ENCODE results near the gene NSUN6. TPM values are rescaled to one million over a fixed set of nuclear protein-coding genes. Genes with fewer than 3 reads are reported as not detected.
"Not testable (repeated sequence)": the region's sequence is repeated elsewhere in the genome, so short reads cannot be mapped to it uniquely, and the experiment has no call there.

Gene NSUN6
- total RNA-seq, 2 experiments from 2014 or later: 15.7 to 16.0 TPM

DNA sequence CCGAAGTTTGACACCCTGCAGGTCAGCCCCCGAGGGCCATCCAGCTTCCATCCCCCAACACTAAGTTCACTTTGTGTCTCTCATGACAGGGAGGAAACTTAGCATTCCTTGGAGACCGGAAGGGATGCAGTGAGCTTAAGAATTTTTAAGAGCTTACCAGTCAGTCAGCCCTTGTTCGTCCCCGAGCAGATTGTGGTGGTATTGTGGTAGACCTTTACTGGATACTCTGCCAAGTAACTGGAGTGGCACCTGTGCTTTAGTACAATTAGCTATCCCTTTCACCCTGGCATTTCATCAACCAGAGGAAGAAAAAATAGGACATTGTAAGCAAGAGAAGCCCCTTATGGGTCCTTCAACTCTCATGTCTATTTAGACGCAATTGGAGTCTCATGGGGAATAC lies 74.8 kb downstream of the NSUN6 start:
- POLR2A ChIA-PET: no interaction called here
- CTCF ChIA-PET: interaction anchor here (0.6 to 0.8 kb wide), 2 partner anchors 44 to 83 kb away, joined by 3 read pairs; partner anchors contain the start of gene ARL5B
- no peaks in the 10 kb centered on the region for H3K27me3 Mint-ChIP-seq
- H3K9me3 Mint-ChIP-seq (ENCODE audit: low read depth): peaks cover 8% of the 10 kb centered on the region
- peaks cover 63% of the 10 kb centered on the region for H3K36me3 Mint-ChIP-seq (ENCODE audit: low read depth)
- ATAC-seq (no peak), DNase-seq (no peak)
- H3K4me1 Mint-ChIP-seq: no peaks in the 10 kb centered on the region
- H3K27ac Mint-ChIP-seq: no peak overlapping the region
- no peak overlapping the region for H3K4me3 Mint-ChIP-seq
- intact Hi-C loops (cut with DNase I, micrococcal nuclease): no loop called here

DNA sequence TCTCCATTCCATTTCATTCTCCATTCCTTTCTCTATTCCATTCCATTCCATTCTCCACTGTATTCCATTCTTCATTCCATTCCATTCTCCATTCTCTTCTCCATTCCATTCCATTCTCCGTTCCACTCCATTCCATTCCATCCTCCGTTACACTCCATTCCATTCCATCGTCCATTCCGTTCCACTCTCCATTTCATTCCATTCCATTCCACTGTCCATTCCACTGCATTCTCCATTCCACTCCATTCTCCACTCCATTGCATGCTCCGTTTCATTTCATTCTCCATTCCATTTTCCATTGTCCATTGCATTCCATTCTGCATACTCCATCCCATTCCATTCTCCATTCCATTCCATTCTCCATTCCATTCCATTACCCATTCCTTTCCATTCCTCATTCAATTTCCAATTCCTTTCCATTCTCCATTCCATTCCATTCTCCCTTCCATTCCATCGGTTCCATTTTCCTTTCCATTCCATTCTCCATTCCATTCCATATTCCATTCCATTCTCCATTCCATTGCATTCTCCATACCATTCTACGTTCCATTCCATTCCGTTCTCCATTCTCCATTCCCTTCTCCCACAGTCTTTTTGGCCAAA lies 78.3 kb downstream of the NSUN6 start:
- peaks cover 4% of the 10 kb centered on the region for H3K9me3 Mint-ChIP-seq (ENCODE audit: low read depth)
- ChIA-PET CTCF (no interaction called here), POLR2A (no interaction called here)
- DNase-seq (no peak), ATAC-seq (no peak)
- no peak overlapping the region for H3K4me3 Mint-ChIP-seq
- no peaks in the 10 kb centered on the region for H3K4me1 Mint-ChIP-seq
- H3K27me3 Mint-ChIP-seq: no peaks in the 10 kb centered on the region
- H3K36me3 Mint-ChIP-seq (ENCODE audit: low read depth): peaks cover 33% of the 10 kb centered on the region
- intact Hi-C loops (cut with DNase I, micrococcal nuclease): no loop called here
- no peak overlapping the region for H3K27ac Mint-ChIP-seq

DNA sequence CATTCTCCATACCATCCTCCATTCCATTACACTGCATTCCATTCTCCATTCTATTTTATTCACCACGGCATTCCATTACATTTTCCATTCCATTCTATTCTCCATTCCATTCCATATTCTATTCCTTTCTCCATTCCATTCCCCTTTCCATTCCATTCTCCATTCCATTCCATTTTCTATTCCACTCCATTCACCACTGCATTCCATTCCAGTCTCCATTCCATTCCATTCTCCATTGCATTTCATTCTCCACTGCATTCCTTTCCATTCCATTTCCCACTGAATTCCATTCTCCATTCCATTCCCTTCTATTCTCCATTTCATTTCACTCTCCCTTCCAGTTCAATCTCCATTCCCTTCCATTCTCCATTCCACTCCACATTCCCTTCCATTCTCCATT lies 79.6 kb downstream of the NSUN6 start:
- H3K27me3 Mint-ChIP-seq: no peaks in the 10 kb centered on the region
- H3K4me3 Mint-ChIP-seq: no peak overlapping the region
- intact Hi-C loops (cut with DNase I, micrococcal nuclease): no loop called here
- H3K36me3 Mint-ChIP-seq (ENCODE audit: low read depth): peaks cover 23% of the 10 kb centered on the region
- H3K4me1 Mint-ChIP-seq: no peaks in the 10 kb centered on the region
- CTCF ChIA-PET: no interaction called here
- DNase-seq: no peak
- POLR2A ChIA-PET: no interaction called here
- H3K9me3 Mint-ChIP-seq (ENCODE audit: low read depth): peaks cover 1% of the 10 kb centered on the region
- ATAC-seq: no peak
- H3K27ac Mint-ChIP-seq: no peak overlapping the region

DNA sequence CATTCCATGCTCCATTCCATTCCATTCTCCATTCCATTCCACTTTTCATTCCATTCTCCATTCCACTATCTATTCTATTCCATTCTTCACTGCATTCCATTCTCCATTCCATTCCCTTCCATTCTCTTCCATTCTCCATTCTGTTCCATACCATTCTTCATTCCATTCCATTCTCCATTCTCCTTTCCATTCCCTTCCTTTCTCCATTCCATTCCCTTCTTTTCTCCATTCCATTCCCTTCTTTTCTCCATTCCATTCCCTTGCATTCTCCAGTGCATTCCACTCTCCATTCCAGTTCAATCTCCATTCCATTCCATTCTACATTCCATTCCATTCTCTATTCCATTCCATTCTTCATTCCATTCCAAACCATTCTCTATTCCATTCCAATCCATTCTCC lies 80.3 kb downstream of the NSUN6 start:
- no peak overlapping the region for H3K4me3 Mint-ChIP-seq
- no peaks in the 10 kb centered on the region for H3K4me1 Mint-ChIP-seq
- peaks cover 1% of the 10 kb centered on the region for H3K9me3 Mint-ChIP-seq (ENCODE audit: low read depth)
- no peaks in the 10 kb centered on the region for H3K27me3 Mint-ChIP-seq
- ChIA-PET CTCF (no interaction called here), POLR2A (no interaction called here)
- ATAC-seq (no peak), DNase-seq (no peak)
- intact Hi-C loops (cut with DNase I, micrococcal nuclease): no loop called here
- peaks cover 16% of the 10 kb centered on the region for H3K36me3 Mint-ChIP-seq (ENCODE audit: low read depth)
- H3K27ac Mint-ChIP-seq: no peak overlapping the region

DNA sequence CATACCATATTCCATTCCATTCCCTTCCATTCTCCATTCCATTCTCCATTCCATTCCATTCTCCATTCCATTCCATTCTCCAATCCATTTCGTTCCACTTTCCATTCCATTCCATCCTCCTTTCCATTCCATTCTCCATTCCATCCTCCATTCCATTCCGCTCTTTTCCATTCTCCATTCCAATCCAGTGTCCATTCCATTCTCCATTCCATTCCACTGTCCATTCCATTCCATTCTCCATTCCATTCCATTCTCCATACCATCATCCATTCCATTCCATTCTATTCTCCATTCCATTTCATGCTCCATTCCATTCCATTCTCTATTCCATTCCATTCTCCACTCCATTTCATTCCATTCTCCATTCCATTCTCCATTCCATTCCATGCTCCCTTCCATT lies 81.0 kb downstream of the NSUN6 start:
- H3K27ac Mint-ChIP-seq; POLR2A ChIA-PET; H3K27me3 Mint-ChIP-seq; H3K36me3 Mint-ChIP-seq (ENCODE audit: low read depth); H3K9me3 Mint-ChIP-seq (ENCODE audit: low read depth); intact Hi-C loops (cut with DNase I, micrococcal nuclease); DNase-seq; ATAC-seq; H3K4me3 Mint-ChIP-seq; CTCF ChIA-PET; H3K4me1 Mint-ChIP-seq: not testable (repeated sequence)

DNA sequence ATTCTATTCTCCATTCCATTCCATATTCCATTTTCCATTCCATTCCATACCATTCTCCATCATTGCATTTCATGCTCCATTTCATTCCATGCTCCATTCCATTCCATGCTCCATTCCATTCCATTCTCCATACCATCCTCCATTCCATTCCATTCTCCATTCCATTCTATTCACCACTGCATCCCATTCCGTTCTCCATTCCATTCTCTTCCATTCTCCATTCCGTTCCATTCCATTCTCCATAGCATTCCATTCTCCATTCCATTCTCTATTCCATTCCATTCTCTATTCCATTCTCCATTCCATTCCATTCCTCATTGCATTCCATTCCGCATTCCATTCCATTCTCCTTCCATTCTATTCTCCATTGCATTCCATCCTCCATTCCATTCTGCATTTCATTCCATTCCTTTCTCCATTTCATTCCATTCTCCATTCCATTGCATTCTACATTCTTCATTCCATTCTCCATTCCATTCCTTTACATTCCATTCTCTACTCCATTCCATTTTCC lies 84.0 kb downstream of the NSUN6 start:
- intact Hi-C loops (cut with DNase I, micrococcal nuclease): no loop called here
- no peaks in the 10 kb centered on the region for H3K36me3 Mint-ChIP-seq (ENCODE audit: low read depth)
- no peak for ATAC-seq
- H3K27me3 Mint-ChIP-seq: no peaks in the 10 kb centered on the region
- ChIA-PET CTCF (no interaction called here), POLR2A (no interaction called here)
- no peak overlapping the region for H3K4me3 Mint-ChIP-seq
- H3K27ac Mint-ChIP-seq: no peak overlapping the region
- H3K4me1 Mint-ChIP-seq: no peaks in the 10 kb centered on the region
- no peaks in the 10 kb centered on the region for H3K9me3 Mint-ChIP-seq (ENCODE audit: low read depth)
- DNase-seq: no peak

DNA sequence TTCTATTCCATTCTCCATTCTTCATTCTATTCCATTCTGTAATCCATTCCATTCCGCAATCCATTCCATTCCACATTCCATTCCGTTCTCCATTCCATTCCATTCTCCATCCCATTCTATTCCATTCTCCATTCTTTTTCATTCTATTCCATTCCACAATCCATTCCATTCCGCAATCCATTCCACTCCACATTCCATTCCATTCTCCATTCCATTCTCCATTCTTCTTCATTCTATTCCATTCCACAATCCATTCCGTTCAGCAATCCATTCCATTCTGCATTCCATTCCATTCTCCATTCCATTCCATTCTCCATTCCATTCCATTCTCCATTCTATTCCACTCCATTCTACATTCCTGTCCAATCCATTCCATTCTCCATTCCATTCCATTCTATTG lies 85.2 kb downstream of the NSUN6 start:
- Mint-ChIP-seq H3K36me3 (ENCODE audit: low read depth) (no peaks in the 10 kb centered on the region), H3K27me3 (no peaks in the 10 kb centered on the region), H3K27ac (no peak overlapping the region), H3K9me3 (ENCODE audit: low read depth) (no peaks in the 10 kb centered on the region), H3K4me3 (no peak overlapping the region), H3K4me1 (no peaks in the 10 kb centered on the region)
- DNase-seq: no peak
- ChIA-PET POLR2A (no interaction called here), CTCF (no interaction called here)
- no peak for ATAC-seq
- intact Hi-C loops (cut with DNase I, micrococcal nuclease): no loop called here

DNA sequence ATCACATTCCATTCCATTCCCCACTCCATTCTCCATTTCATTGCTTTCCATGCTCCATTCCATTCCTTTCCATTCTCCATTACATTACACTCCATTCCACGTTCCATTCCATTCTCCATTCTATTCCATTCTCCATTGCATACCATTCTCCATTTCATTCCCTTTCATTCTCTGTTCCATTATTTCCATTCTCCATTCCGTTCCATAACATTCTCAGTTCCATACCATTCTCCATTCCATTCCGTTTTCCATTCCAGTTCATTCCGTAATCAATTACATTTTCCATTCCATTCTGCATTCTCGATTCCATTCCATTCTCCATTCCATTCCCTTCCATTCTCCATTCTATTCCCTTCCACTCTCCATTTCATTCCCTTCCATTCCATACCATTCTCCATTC lies 86.4 kb downstream of the NSUN6 start:
- ATAC-seq (no peak), DNase-seq (no peak)
- POLR2A ChIA-PET: no interaction called here
- CTCF ChIA-PET: no interaction called here
- Mint-ChIP-seq H3K4me3 (no peak overlapping the region), H3K4me1 (no peaks in the 10 kb centered on the region), H3K27me3 (no peaks in the 10 kb centered on the region), H3K36me3 (ENCODE audit: low read depth) (no peaks in the 10 kb centered on the region), H3K9me3 (ENCODE audit: low read depth) (no peaks in the 10 kb centered on the region), H3K27ac (no peak overlapping the region)
- intact Hi-C loops (cut with DNase I, micrococcal nuclease): no loop called here

DNA sequence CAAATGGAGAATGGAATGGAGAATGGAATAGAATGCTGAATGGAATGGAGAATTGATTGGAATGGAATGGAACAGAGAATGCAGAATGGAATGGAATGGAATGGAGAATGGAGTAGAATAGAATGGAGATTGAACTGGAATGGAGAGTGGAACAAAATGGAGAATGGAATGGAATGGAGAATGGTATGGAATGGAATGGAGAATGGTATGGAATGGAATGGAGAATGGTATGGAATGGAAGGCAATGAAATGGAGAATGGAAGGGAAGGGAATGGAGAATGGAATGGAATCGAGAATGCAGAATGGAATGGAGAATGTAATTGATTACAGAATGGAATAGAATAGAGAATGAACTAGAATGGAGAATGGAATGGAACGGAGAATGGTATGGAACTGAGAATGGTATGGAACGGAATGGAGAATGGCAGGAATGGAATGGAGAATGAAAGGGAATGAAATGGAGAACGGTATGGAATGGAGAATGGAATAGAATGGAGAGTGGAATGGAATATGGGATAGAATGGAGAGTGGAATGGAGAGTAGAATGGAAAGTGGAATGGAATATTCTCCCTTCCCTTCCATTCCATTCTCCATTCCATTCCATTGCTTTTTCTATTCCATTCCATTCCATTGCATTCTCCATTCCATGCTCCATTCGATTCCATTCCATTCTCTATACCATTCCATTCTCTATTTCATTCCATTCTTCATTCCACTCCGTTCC lies 88.2 kb downstream of the NSUN6 start:
- H3K27me3 Mint-ChIP-seq: no peaks in the 10 kb centered on the region
- intact Hi-C loops (cut with DNase I, micrococcal nuclease): no loop called here

DNA sequence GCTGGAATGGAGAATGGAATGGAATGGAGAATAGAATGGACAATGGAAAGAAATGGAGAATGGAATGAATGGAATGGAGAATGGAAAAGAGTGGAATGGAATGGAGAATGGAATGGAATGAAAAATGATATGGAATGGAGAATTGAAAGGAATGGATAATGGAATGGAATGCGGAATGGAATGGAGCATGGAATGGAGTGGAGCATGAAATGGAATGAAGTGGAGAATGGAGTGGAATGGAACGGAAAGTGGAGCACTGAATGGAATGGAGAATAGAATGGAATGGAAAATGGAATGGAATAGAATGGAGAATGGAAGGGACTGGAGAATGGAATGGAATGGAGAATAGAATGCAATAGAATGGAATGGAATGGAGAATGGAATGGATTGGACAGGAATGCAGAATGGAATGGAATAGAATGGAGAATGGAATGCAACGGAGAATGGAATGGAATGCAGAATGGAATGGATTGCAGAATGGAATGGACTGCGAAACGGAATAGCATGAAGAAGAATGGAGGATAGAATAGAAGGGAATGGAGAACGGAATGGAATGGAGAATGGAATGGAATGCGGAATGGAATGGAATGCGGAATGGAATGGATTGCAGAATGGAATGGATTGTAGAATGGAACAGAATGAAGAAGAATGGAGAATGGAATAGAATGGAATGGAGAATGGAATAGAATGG lies 89.4 kb downstream of the NSUN6 start:
- no peak for DNase-seq
- H3K4me3 Mint-ChIP-seq: no peak overlapping the region

More for the DNA sequence above, 88.2 kb downstream of the NSUN6 start:
- no peaks in the 10 kb centered on the region for H3K36me3 Mint-ChIP-seq (ENCODE audit: low read depth)
- no peak for DNase-seq
- H3K4me3 Mint-ChIP-seq: no peak overlapping the region
- ATAC-seq: no peak
- ChIA-PET CTCF (no interaction called here), POLR2A (no interaction called here)
- H3K4me1 Mint-ChIP-seq: no peaks in the 10 kb centered on the region
- no peak overlapping the region for H3K27ac Mint-ChIP-seq
- no peaks in the 10 kb centered on the region for H3K9me3 Mint-ChIP-seq (ENCODE audit: low read depth)

DNA sequence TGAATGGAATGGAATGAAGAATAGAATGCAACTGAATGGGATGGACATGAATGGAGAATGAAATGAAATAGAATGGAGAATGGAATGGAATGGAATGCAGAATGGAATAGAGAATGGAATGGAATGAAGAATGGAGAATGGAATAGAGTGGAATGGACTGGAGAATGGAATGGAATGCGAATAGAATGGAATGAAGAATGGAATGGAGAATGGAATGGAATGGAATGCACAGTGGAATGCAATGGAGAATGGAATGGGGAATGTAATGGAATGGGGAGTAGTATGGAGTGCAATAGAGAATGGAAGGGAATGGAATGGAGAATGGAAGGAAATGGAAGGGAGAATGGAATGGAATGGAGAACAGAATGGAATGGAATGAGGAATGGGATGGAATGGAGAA lies 93.4 kb downstream of the NSUN6 start:
- POLR2A ChIA-PET: no interaction called here
- ATAC-seq (no peak), DNase-seq (no peak)
- no peaks in the 10 kb centered on the region for H3K4me1 Mint-ChIP-seq
- no peak overlapping the region for H3K27ac Mint-ChIP-seq
- H3K9me3 Mint-ChIP-seq (ENCODE audit: low read depth): no peaks in the 10 kb centered on the region
- H3K4me3 Mint-ChIP-seq: no peak overlapping the region
- no peaks in the 10 kb centered on the region for H3K36me3 Mint-ChIP-seq (ENCODE audit: low read depth)
- H3K27me3 Mint-ChIP-seq: no peaks in the 10 kb centered on the region
- intact Hi-C loops (cut with DNase I, micrococcal nuclease): no loop called here
- CTCF ChIA-PET: no interaction called here

More for the DNA sequence above, 89.4 kb downstream of the NSUN6 start:
- H3K27ac Mint-ChIP-seq: no peak overlapping the region
- no peaks in the 10 kb centered on the region for H3K4me1 Mint-ChIP-seq
- no peaks in the 10 kb centered on the region for H3K9me3 Mint-ChIP-seq (ENCODE audit: low read depth)
- no peak for ATAC-seq
- ChIA-PET CTCF (no interaction called here), POLR2A (no interaction called here)
- H3K36me3 Mint-ChIP-seq (ENCODE audit: low read depth): no peaks in the 10 kb centered on the region
- no peaks in the 10 kb centered on the region for H3K27me3 Mint-ChIP-seq
- intact Hi-C loops (cut with DNase I, micrococcal nuclease): no loop called here

DNA sequence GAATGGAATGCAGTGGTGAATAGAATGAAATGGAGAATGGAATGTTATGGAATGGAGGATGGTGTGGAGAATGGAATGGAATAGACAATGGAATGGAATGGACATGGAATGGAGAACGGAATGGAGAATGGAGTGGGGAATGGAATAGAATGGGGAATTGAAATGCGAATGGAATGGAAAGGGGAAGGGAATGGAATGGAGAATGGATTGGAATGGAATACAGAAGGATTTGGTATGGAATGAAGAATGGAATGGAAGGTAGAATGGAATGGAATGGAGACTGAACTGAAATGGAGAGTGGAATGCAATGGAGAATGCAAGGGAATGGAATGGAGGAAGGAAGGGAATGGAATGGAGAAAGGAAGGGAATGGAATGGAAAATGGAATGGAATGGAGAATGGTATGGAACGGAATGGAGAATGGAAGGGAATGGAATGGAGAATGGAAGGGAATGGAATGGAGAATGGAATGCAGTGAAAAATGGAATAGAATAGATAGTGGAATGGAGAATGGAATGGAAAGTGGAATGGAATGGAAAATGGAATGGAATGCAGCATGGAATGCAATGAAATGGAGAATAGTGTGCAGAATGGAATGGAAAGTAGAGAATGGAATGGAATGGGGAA lies 94.8 kb downstream of the NSUN6 start:
- H3K4me1 Mint-ChIP-seq: no peaks in the 10 kb centered on the region
- ATAC-seq: no peak
- H3K36me3 Mint-ChIP-seq (ENCODE audit: low read depth): no peaks in the 10 kb centered on the region
- no peak overlapping the region for H3K4me3 Mint-ChIP-seq
- intact Hi-C loops (cut with DNase I, micrococcal nuclease): no loop called here
- H3K9me3 Mint-ChIP-seq (ENCODE audit: low read depth): no peaks in the 10 kb centered on the region
- ChIA-PET POLR2A (no interaction called here), CTCF (no interaction called here)
- H3K27me3 Mint-ChIP-seq: no peaks in the 10 kb centered on the region
- no peak overlapping the region for H3K27ac Mint-ChIP-seq
- no peak for DNase-seq

All from activated CD4-positive, alpha-beta T cell treated with anti-CD3 and anti-CD28 coated beads for 36 hours (primary cell).